SK-N-SH (cell line): Measurements from ENCODE around the gene MTCL3.

ENCODE experiments used
- CHD2 ChIP-seq: fragments of 150-350 bp; IDR thresholded peaks from 2 replicates; pipeline ENCODE4 v1.6.1; 2018; ENCODE audit warnings: low read length; ENCODE audit not compliant: partially characterized antibody
- CTCF ChIP-seq: fragments of 200-600 bp; sonication (generic); IDR thresholded peaks from 2 replicates; pipeline ENCODE4 v1.6.1; 2017; ENCODE audit warnings: antibody characterized with exemption, mild to moderate bottlenecking, moderate library complexity
- IRF3 ChIP-seq: fragments of 150-350 bp; IDR thresholded peaks from 2 replicates; pipeline ENCODE4 v1.6.1; 2016; ENCODE audit warnings: mild to moderate bottlenecking, low read depth, low read length
- MEF2A ChIP-seq: IDR thresholded peaks from 2 replicates; pipeline ENCODE4 v1.4.0; 2012; ENCODE audit warnings: low read depth, borderline replicate concordance
- TF ChIP-seq, protein P1 (sequence below): IDR thresholded peaks from 2 replicates; pipeline ENCODE4 v1.6.1; 2012; ENCODE audit warnings: mild to moderate bottlenecking, low read depth, low read length, moderate library complexity

- TF ChIP-seq, protein P1, sequence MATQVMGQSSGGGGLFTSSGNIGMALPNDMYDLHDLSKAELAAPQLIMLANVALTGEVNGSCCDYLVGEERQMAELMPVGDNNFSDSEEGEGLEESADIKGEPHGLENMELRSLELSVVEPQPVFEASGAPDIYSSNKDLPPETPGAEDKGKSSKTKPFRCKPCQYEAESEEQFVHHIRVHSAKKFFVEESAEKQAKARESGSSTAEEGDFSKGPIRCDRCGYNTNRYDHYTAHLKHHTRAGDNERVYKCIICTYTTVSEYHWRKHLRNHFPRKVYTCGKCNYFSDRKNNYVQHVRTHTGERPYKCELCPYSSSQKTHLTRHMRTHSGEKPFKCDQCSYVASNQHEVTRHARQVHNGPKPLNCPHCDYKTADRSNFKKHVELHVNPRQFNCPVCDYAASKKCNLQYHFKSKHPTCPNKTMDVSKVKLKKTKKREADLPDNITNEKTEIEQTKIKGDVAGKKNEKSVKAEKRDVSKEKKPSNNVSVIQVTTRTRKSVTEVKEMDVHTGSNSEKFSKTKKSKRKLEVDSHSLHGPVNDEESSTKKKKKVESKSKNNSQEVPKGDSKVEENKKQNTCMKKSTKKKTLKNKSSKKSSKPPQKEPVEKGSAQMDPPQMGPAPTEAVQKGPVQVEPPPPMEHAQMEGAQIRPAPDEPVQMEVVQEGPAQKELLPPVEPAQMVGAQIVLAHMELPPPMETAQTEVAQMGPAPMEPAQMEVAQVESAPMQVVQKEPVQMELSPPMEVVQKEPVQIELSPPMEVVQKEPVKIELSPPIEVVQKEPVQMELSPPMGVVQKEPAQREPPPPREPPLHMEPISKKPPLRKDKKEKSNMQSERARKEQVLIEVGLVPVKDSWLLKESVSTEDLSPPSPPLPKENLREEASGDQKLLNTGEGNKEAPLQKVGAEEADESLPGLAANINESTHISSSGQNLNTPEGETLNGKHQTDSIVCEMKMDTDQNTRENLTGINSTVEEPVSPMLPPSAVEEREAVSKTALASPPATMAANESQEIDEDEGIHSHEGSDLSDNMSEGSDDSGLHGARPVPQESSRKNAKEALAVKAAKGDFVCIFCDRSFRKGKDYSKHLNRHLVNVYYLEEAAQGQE = no peak
- TF ChIP-seq CHD2 (no peak), MEF2A (no peak), CTCF (no peak), IRF3 (no peak)
Measured at GRCh38 chr6:127481111-127481510, 38.0 kb downstream of the MTCL3 start.
